Activated B cell treated with CpG ODN at 0.5 μM for 24 hours (primary cell): Measurements from ENCODE around the gene CREB3L2. TPM values are rescaled to one million over a fixed set of nuclear protein-coding genes. Genes with fewer than 3 reads are reported as not detected.

Experiments
- ATAC-seq: fragments of 200-7000 bp; cut with Tn5 transposase; one replicate; pipeline ENCODE4 v1.10.0; 2021; ENCODE audit warnings: low read depth, mild to moderate bottlenecking, moderate library complexity
- CTCF ChIA-PET: fragments of 350-600 bp; sonication (Branson Sonifier 250); formaldehyde crosslinking; loops from one replicate; lab custom pipeline; 2021; ENCODE audit warnings: antibody characterized with exemption; lab: Charles Lee
- POLR2A ChIA-PET: fragments of 350-600 bp; sonication (Branson Sonifier 250); formaldehyde crosslinking; loops from one replicate; lab custom pipeline; 2021; ENCODE audit warnings: antibody characterized with exemption; lab: Charles Lee
- DNase-seq: peaks from one replicate; pipeline ENCODE4 v3.0.0; 2022
- H3K27ac Mint-ChIP-seq: one replicate; pipeline ENCODE4 v1.8.0; 2020; ENCODE audit warnings: mixed read lengths
- H3K27me3 Mint-ChIP-seq: one replicate; pipeline ENCODE4 v1.8.0; 2021; ENCODE audit warnings: mixed read lengths
- H3K36me3 Mint-ChIP-seq: one replicate; pipeline ENCODE4 v1.8.0; 2021; ENCODE audit warnings: low read depth, mixed read lengths
- H3K4me1 Mint-ChIP-seq: one replicate; pipeline ENCODE4 v1.8.0; 2021; ENCODE audit warnings: mixed read lengths
- H3K4me3 Mint-ChIP-seq: one replicate; pipeline ENCODE4 v1.8.0; 2020; ENCODE audit warnings: mild to moderate bottlenecking, mixed read lengths
- H3K9me3 Mint-ChIP-seq: one replicate; pipeline ENCODE4 v1.8.0; 2020; ENCODE audit warnings: mixed read lengths
- CTCF ChIP-seq: fragments of 200-600 bp; IDR thresholded peaks from one replicate; pipeline ENCODE4 v1.8.0; 2022; ENCODE audit warnings: antibody characterized with exemption, mild to moderate bottlenecking
- intact Hi-C: fragments of 100-400 bp; cut with micrococcal nuclease; formaldehyde crosslinking; loops from one replicate; pipeline ENCODE4 v1.15.1; 2024
- total RNA-seq: library from RNA; stranded (reverse); gene quantifications from 2 replicates; pipeline ENCODE4 v1.2.3, GENCODE V29; 2022

The CREB3L2 gene
- total RNA-seq, 1 donor from 2014 or later, result 21.7 TPM

GRCh38 chr7:137934176-137934826 is 67.6 kb downstream of the CREB3L2 start:
- ChIA-PET CTCF (interaction anchor here (0.5 to 0.9 kb wide), 2 partner anchors 58 to 73 kb away, joined by 3 read pairs; no protein-coding TSS in a partner anchor), POLR2A (interaction anchor here (1.6 kb wide), 1 partner anchor 68 kb away, joined by 7 read pairs; the partner anchor contains the start of gene CREB3L2)
- DNase-seq (no peak), ATAC-seq (no peak)
- intact Hi-C loops, result loop anchor here (2.0 kb wide), 1 partner anchor 32 kb away; no protein-coding TSS in a partner anchor
- H3K36me3 Mint-ChIP-seq, result no peaks in the 10 kb centered on the region
- no peak for TF ChIP-seq CTCF
- H3K27me3 Mint-ChIP-seq, result no peaks in the 10 kb centered on the region
- H3K27ac Mint-ChIP-seq, result peak overlapping the region; percentile 81
- H3K4me3 Mint-ChIP-seq, result peak overlapping the region; percentile 78
- peaks cover 40% of the 10 kb centered on the region for H3K4me1 Mint-ChIP-seq
- H3K9me3 Mint-ChIP-seq, result no peaks in the 10 kb centered on the region

- Mint-ChIP-seq H3K27me3 (no peaks in the 10 kb centered on the region), H3K4me1 (peaks cover 40% of the 10 kb centered on the region), H3K36me3 (peaks cover 2% of the 10 kb centered on the region), H3K27ac (no peak overlapping the region), H3K9me3 (no peaks in the 10 kb centered on the region), H3K4me3 (no peak overlapping the region)
- intact Hi-C loops, result loop anchor here (2.0 kb wide), 1 partner anchor 31 kb away; no protein-coding TSS in a partner anchor
- ChIA-PET CTCF (no interaction called here), POLR2A (no interaction called here)
- no peak for ATAC-seq
- DNase-seq, result no peak
- no peak for TF ChIP-seq CTCF
Measured at GRCh38 chr7:137933270-137934017, 68.4 kb downstream of the CREB3L2 start.

- H3K27ac Mint-ChIP-seq, result no peak overlapping the region
- intact Hi-C loops, result no loop called here
- POLR2A ChIA-PET, result no interaction called here
- H3K27me3 Mint-ChIP-seq, result no peaks in the 10 kb centered on the region
- DNase-seq (no peak), ATAC-seq (no peak)
- H3K36me3 Mint-ChIP-seq, result peaks cover 6% of the 10 kb centered on the region
- no peak for TF ChIP-seq CTCF
- no peaks in the 10 kb centered on the region for H3K9me3 Mint-ChIP-seq
- CTCF ChIA-PET, result no interaction called here
- peaks cover 40% of the 10 kb centered on the region for H3K4me1 Mint-ChIP-seq
- H3K4me3 Mint-ChIP-seq, result no peak overlapping the region
Measured at GRCh38 chr7:137932881-137933269, 69.0 kb downstream of the CREB3L2 start.

- Mint-ChIP-seq H3K4me1 (peaks cover 40% of the 10 kb centered on the region), H3K27ac (no peak overlapping the region), H3K36me3 (peaks cover 13% of the 10 kb centered on the region), H3K27me3 (no peaks in the 10 kb centered on the region), H3K9me3 (no peaks in the 10 kb centered on the region), H3K4me3 (no peak overlapping the region)
- CTCF ChIA-PET, result no interaction called here
- ATAC-seq (no peak), DNase-seq (no peak)
- POLR2A ChIA-PET, result no interaction called here
- intact Hi-C loops, result no loop called here
- TF ChIP-seq CTCF, result no peak
Measured at GRCh38 chr7:137931823-137932222, 70.1 kb downstream of the CREB3L2 start.

GRCh38 chr7:137930581-137930980 is 71.3 kb downstream of the CREB3L2 start:
- no peaks in the 10 kb centered on the region for H3K9me3 Mint-ChIP-seq
- no peak for ATAC-seq
- TF ChIP-seq CTCF, result no peak
- H3K27me3 Mint-ChIP-seq, result no peaks in the 10 kb centered on the region
- intact Hi-C loops, result no loop called here
- ChIA-PET POLR2A (no interaction called here), CTCF (no interaction called here)
- no peak overlapping the region for H3K27ac Mint-ChIP-seq
- H3K36me3 Mint-ChIP-seq, result peaks cover 23% of the 10 kb centered on the region
- no peak for DNase-seq
- H3K4me1 Mint-ChIP-seq, result peaks cover 30% of the 10 kb centered on the region
- H3K4me3 Mint-ChIP-seq, result no peak overlapping the region
